HepG2 (cell line): Measurements from ENCODE around the gene CST11. TPM values are rescaled to one million over a fixed set of nuclear protein-coding genes. Genes with fewer than 3 reads are reported as not detected.

Source experiments
- ATAC-seq: fragments of 200-7000 bp; cut with Tn5 transposase; 3 replicates; pipeline ENCODE4 v1.9.1; 2020; ENCODE audit warnings: mild to moderate bottlenecking, moderate library complexity
- BruUV-seq: library from RNA; stranded (reverse); fragments of 400-500 nt; replicated peaks from 2 replicates; lab custom pipeline; 2021; lab: Mats Ljungman, UMichigan
- CTCF ChIA-PET: fragments of 300-600 bp; formaldehyde crosslinking; extraction: SDS; loops from one replicate; lab custom pipeline; 2021; ENCODE audit warnings: low total read pairs, inconsistent platforms, low intra/inter-chr PET ratio; lab: Yijun Ruan, JAX
- POLR2A ChIA-PET: fragments of 350-600 bp; sonication (Branson Sonifier 250); formaldehyde crosslinking; loops from one replicate; lab custom pipeline; 2020; ENCODE audit warnings: antibody characterized with exemption, inconsistent platforms; lab: Yijun Ruan, JAX
- DNase-seq: peaks from one replicate; pipeline ENCODE4 v3.0.0-alpha.2; 2015; ENCODE audit warnings: low spot score
- FAIRE-seq: peaks from 3 replicates; lab custom pipeline; 2011; peaks lifted over from hg19 to GRCh38; lab: Jason Lieb, UNC
- H2AFZ ChIP-seq: one replicate; pipeline ENCODE4 v1.6.1; 2011; ENCODE audit warnings: low read length, inconsistent platforms
- H3K27ac ChIP-seq: fragments of 300-600 bp; 3 replicates; pipeline ENCODE4 v1.8.0; 2011; ENCODE audit warnings: mixed run types, mild to moderate bottlenecking, mixed read lengths, low read length, inconsistent platforms; ENCODE audit not compliant: insufficient read depth; ENCODE audit errors: extremely low read length
- H3K27me3 ChIP-seq, 2 experiments: fragments of 200-600 bp in 1 of 2; 2 replicates in 1 of 2; 3 replicates in 1 of 2; pipeline versions ENCODE4 v1.6.0 to v1.8.0; 2011; ENCODE audit warnings: low read length in 2 of 2, mild to moderate bottlenecking in 2 of 2, moderate library complexity in 2 of 2, inconsistent platforms in 1 of 2; ENCODE audit not compliant: insufficient read depth in 2 of 2, control insufficient read depth in 1 of 2
- H3K36me3 ChIP-seq, 2 experiments: fragments of 200-600 bp in 1 of 2; replicated peaks in 1 of 2; 2 replicates in 1 of 2; 3 replicates in 1 of 2; pipeline versions ENCODE4 v1.5.1 to v1.8.0; 2011; ENCODE audit warnings: low read length in 2 of 2, inconsistent platforms in 1 of 2; ENCODE audit not compliant: insufficient read depth in 2 of 2, control insufficient read depth in 1 of 2
- H3K4me1 ChIP-seq: 2 replicates; pipeline ENCODE4 v1.5.1; 2012; ENCODE audit warnings: low read length, inconsistent platforms; ENCODE audit not compliant: insufficient read depth
- H3K4me2 ChIP-seq: 2 replicates; pipeline ENCODE4 v1.6.0; 2011; ENCODE audit warnings: low read depth, low read length, inconsistent platforms
- H3K4me3 ChIP-seq, 3 experiments: fragments of 200-600 bp in 1 of 3; sonication (generic), shearing (Covaris generic) in 1 of 3; replicated peaks in 1 of 3; 2 replicates each; pipeline ENCODE4 v1.5.1; 2011 to 2016; ENCODE audit warnings: low read length in 3 of 3, inconsistent platforms in 2 of 3, low read depth in 2 of 3, mild to moderate bottlenecking in 2 of 3, control low read depth in 1 of 3, mixed read lengths in 1 of 3; ENCODE audit not compliant: insufficient read depth in 1 of 3
- H3K79me2 ChIP-seq: one replicate; pipeline ENCODE4 v1.6.1; 2011; ENCODE audit warnings: low read length, inconsistent platforms; ENCODE audit not compliant: insufficient read depth
- H3K9ac ChIP-seq: 2 replicates; pipeline ENCODE4 v1.6.0; 2011; ENCODE audit warnings: mild to moderate bottlenecking, low read depth, low read length, inconsistent platforms; ENCODE audit not compliant: insufficient read depth
- H3K9me3 ChIP-seq: 2 replicates; pipeline ENCODE4 v1.5.1; 2012; ENCODE audit warnings: mild to moderate bottlenecking, low read length
- H4K20me1 ChIP-seq: 2 replicates; pipeline ENCODE4 v1.6.0; 2011; ENCODE audit warnings: inconsistent platforms, mild to moderate bottlenecking, low read length, moderate library complexity; ENCODE audit not compliant: insufficient read depth
- DMAP1 ChIP-seq: IDR thresholded peaks from 2 replicates; pipeline ENCODE4 v1.6.1; 2016
- HNRNPK ChIP-seq: fragments of 200-400 bp; formaldehyde crosslinking; IDR thresholded peaks from 2 replicates; pipeline ENCODE4 v1.6.1; 2018; ENCODE audit warnings: low read length, low read depth, moderate library complexity, mild to moderate bottlenecking; ENCODE audit not compliant: poor library complexity, severe bottlenecking
- IRX3 ChIP-seq: sonication (generic); formaldehyde crosslinking; IDR thresholded peaks from 2 replicates; pipeline ENCODE4 v1.8.1; 2023; ENCODE audit warnings: mild to moderate bottlenecking, low read depth, missing genetic modification reagents, borderline replicate concordance
- SALL1 ChIP-seq: sonication (generic); formaldehyde crosslinking; IDR thresholded peaks from 2 replicates; pipeline ENCODE4 v1.8.0; 2022; ENCODE audit warnings: mild to moderate bottlenecking, missing genetic modification reagents
- SMARCC2 ChIP-seq: fragments of 450-650 bp; IDR thresholded peaks from 2 replicates; pipeline ENCODE4 v1.6.1; 2017; ENCODE audit warnings: antibody characterized with exemption, mild to moderate bottlenecking
- SMARCE1 ChIP-seq: fragments of 450-650 bp; IDR thresholded peaks from 2 replicates; pipeline ENCODE4 v1.6.1; 2017; ENCODE audit warnings: borderline replicate concordance
- TEAD3 ChIP-seq: optimal IDR thresholded peaks from 2 replicates; pipeline ENCODE3; 2016; ENCODE audit warnings: borderline replicate concordance
- ZFP91 ChIP-seq: sonication (generic); formaldehyde crosslinking; IDR thresholded peaks from 2 replicates; pipeline ENCODE4 v1.9.0; 2022; ENCODE audit warnings: missing genetic modification reagents, mild to moderate bottlenecking, borderline replicate concordance
- ZMYM3 ChIP-seq: sonication (generic); formaldehyde crosslinking; IDR thresholded peaks from 2 replicates; pipeline ENCODE4 v1.5.1; 2020; ENCODE audit warnings: mild to moderate bottlenecking, missing genetic modification reagents
- ZNF121 ChIP-seq: sonication (generic); formaldehyde crosslinking; IDR thresholded peaks from 2 replicates; pipeline ENCODE4 v1.5.0; 2020; ENCODE audit warnings: mild to moderate bottlenecking, missing genetic modification reagents
- ZNF205 ChIP-seq: IDR thresholded peaks from 2 replicates; pipeline ENCODE4 v1.6.1; 2018; ENCODE audit warnings: missing biosample characterization, missing genetic modification reagents
- ZNF770 ChIP-seq: sonication (generic); formaldehyde crosslinking; IDR thresholded peaks from 2 replicates; pipeline ENCODE4 v1.5.0; 2020; ENCODE audit warnings: mild to moderate bottlenecking, missing genetic modification reagents
- ZNF781 ChIP-seq: sonication (generic); formaldehyde crosslinking; IDR thresholded peaks from 2 replicates; pipeline ENCODE4 v1.5.1; 2020; ENCODE audit warnings: borderline replicate concordance, mild to moderate bottlenecking, missing genetic modification reagents; ENCODE audit errors: not compliant biosample characterization
- WGBS: methylation state at CpG from one replicate; pipeline ENCODE4 v1.1.6; 2017; ENCODE audit warnings: low lambda C conversion rate; 5-methylcytosine and 5-hydroxymethylcytosine counted together
- in situ Hi-C: cut with HindIII; loops from 2 replicates; pipeline ENCODE4 v1.10.0; 2017; ENCODE audit warnings: low pct_unique_long_range_greater_than_20kb; ENCODE audit not compliant: extremely low pct_ligation_motif_present
- intact Hi-C: fragments of 100-400 bp; cut with micrococcal nuclease; formaldehyde crosslinking; loops from one replicate; pipeline ENCODE4 v1.10.0; 2022; ENCODE audit not compliant: unreplicated experiment
- polyA plus RNA-seq, 8 experiments: library from polyadenylated mRNA; depleted of rRNA in 3 of 8; stranded (reverse) in 7 of 8; unstranded in 1 of 8; fragments of >200 nt; fragmentation: Illumina TruSeq in 4 of 8; extraction: Trizol in 4 of 8; gene quantifications; 2 replicates each; pipeline versions ENCODE4 v1.2.1 to v1.2.3, GENCODE V29; 2011 to 2016; ENCODE audit warnings: low read depth in 4 of 8, missing spikeins in 1 of 8, mixed read lengths in 1 of 8; ENCODE audit not compliant: insufficient read depth in 1 of 8
- total RNA-seq, 5 experiments: library from RNA; depleted of rRNA; stranded (reverse); fragments of >200 nt; fragmentation: Illumina TruSeq; extraction: Trizol; gene quantifications; 2 replicates each; pipeline ENCODE4 v1.2.3, GENCODE V29; 2016; ENCODE audit warnings: low read depth in 1 of 5

The CST11 gene
- total and polyA plus RNA-seq, 2 of the 13 experiments (the other 11 are each of a cell fraction or from before 2014, with no cell fraction given), result not detected

- WGBS, result 89% methylated on average over 5 of the region's 5 CpGs
- BruUV-seq, result no TSS peak
- Histone ChIP-seq H3K4me2 (no peak overlapping the region), H3K4me1 (peaks cover 68% of the 10 kb centered on the region), H3K4me3 (no peak overlapping the region), H3K9ac (no peak overlapping the region), H4K20me1 (peaks cover 35% of the 10 kb centered on the region), H3K36me3 (peaks cover 0 to 4% of the 10 kb centered on the region in 2 experiments; a peak in 1 of 5 replicates), H3K9me3 (no peaks in the 10 kb centered on the region), H3K79me2 (peaks cover 94% of the 10 kb centered on the region), H3K27ac (no peak overlapping the region), H2AFZ (no peak overlapping the region), H3K27me3 (no peaks in the 10 kb centered on the region)
- DNase-seq (no peak), ATAC-seq (no peak), FAIRE-seq (no peak)
- in situ Hi-C loops (no loop called here), intact Hi-C loops (no loop called here)
- POLR2A ChIA-PET, result interaction anchor here (0.8 to 1.2 kb wide), 3 partner anchors 21 to 65 kb away, joined by 3 to 7 read pairs (median 3); partner anchors contain the start of gene NXT1
- TF ChIP-seq SMARCC2 (no peak), DMAP1 (CRISPR knock-in tag) (no peak), SMARCE1 (no peak), ZNF781 (CRISPR knock-in tag) (no peak), HNRNPK (no peak), ZFP91 (CRISPR knock-in tag) (no peak), ZNF205 (CRISPR knock-in tag) (no peak), ZMYM3 (CRISPR knock-in tag) (0 out of 2 replicates have a peak, but pooled peaks have one; percentile 57), SALL1 (CRISPR knock-in tag) (0 out of 2 replicates have a peak, but pooled peaks have one; percentile 13), ZNF770 (CRISPR knock-in tag) (peak; percentile 82), TEAD3 (CRISPR knock-in tag) (peak; percentile 7), IRX3 (CRISPR knock-in tag) (no peak), ZNF121 (CRISPR knock-in tag) (peak; percentile 91)
- CTCF ChIA-PET, result no interaction called here
Observed at GRCh38 chr20:23415555-23415954, 37.1 kb downstream of the CST11 start.
